Measurements from ENCODE around the gene AP1AR. TPM values are rescaled to one million over a fixed set of nuclear protein-coding genes. Genes with fewer than 3 reads are reported as not detected.

The AP1AR gene
- total RNA-seq, 2 experiments from 2014 or later: 3.7 to 4.8 TPM

GRCh38 chr4:112277705-112278448 is 46.3 kb downstream of the AP1AR start:
- intact Hi-C loops (cut with DNase I, micrococcal nuclease): no loop called here
- H3K9me3 Mint-ChIP-seq: peaks cover 2% of the 10 kb centered on the region
- no peak overlapping the region for H3K4me3 Mint-ChIP-seq
- Histone ChIP-seq H3K4me3 (ENCODE audit: low read length) (no peak overlapping the region), H3K36me3 (ENCODE audit: insufficient read depth, low read length) (peaks cover 35% of the 10 kb centered on the region), H3K4me1 (ENCODE audit: insufficient read depth, low read length) (peaks cover 15% of the 10 kb centered on the region), H3K9me3 (ENCODE audit: control insufficient read depth in 1 of 2, insufficient read depth in 1 of 2, low read length in 2 of 2) (no peaks in the 10 kb centered on the region), H3K27me3 (ENCODE audit: control insufficient read depth in 1 of 2, insufficient read depth in 2 of 2, low read length in 2 of 2) (no peaks in the 10 kb centered on the region), H3K27ac (ENCODE audit: low read depth in 1 of 2, low read length in 2 of 2) (no peak overlapping the region)
- ATAC-seq (ENCODE audit: poor library complexity) (no peak), DNase-seq (no peak)
- ChIA-PET POLR2A (interaction anchor here (0.6 to 1.1 kb wide), 3 partner anchors 8 to 138 kb away, joined by 3 to 4 read pairs (median 3); partner anchors contain the start of gene TIFA), CTCF (no interaction called here)
- TF ChIP-seq, protein P1, sequence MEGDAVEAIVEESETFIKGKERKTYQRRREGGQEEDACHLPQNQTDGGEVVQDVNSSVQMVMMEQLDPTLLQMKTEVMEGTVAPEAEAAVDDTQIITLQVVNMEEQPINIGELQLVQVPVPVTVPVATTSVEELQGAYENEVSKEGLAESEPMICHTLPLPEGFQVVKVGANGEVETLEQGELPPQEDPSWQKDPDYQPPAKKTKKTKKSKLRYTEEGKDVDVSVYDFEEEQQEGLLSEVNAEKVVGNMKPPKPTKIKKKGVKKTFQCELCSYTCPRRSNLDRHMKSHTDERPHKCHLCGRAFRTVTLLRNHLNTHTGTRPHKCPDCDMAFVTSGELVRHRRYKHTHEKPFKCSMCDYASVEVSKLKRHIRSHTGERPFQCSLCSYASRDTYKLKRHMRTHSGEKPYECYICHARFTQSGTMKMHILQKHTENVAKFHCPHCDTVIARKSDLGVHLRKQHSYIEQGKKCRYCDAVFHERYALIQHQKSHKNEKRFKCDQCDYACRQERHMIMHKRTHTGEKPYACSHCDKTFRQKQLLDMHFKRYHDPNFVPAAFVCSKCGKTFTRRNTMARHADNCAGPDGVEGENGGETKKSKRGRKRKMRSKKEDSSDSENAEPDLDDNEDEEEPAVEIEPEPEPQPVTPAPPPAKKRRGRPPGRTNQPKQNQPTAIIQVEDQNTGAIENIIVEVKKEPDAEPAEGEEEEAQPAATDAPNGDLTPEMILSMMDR (IDR thresholded peaks at IDR 0.05): no peak
- H3K27ac Mint-ChIP-seq: peak overlapping the region; percentile 87
- H3K36me3 Mint-ChIP-seq (ENCODE audit: low read depth): peaks cover 43% of the 10 kb centered on the region
- H3K4me1 Mint-ChIP-seq (ENCODE audit: low read depth): peaks cover 64% of the 10 kb centered on the region
- H3K27me3 Mint-ChIP-seq: no peaks in the 10 kb centered on the region

DNA sequence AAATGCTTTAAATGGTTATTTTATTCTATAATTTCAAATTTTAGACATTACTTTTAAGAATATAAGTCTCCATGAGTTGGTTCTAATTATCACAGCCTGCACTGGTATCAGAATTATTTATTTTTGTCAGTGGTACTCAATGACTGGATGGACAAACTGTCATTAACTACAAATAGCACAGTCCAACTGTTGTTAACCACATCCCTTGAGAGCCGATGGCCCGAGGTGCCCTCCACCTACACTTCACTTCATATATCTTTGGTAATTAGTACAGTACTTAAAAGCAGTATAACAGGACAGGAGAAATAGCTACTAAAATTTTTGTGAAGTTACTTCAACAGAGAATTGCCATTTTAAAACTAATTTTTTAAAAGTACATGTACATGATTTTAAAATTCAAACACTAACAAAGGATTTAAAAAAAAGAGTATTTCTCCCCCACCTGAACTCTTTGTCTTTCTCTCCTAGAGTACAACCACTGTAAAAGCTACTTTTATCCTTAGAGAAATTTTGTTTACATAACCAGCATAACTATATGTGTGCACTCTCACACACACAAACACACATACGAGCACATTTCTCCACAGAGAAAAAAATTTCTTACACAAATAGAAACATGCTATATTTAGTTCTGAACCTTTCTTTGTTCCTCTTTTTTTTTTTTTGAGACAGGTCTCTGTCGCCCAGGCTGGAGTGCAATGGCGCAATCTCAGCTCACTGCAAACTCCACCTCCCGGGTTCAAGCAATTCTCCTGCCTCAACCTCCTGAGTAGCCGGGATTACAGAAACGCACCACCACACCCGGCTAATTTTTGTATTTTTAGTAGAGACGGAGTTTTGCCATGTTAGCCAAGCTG is 47.7 kb downstream of the AP1AR start:
- peak overlapping the region in 1 of 2 donors; percentile 0 for H3K27ac ChIP-seq (ENCODE audit: low read depth in 1 of 2, low read length in 2 of 2)
- intact Hi-C loops (cut with DNase I, micrococcal nuclease): no loop called here
- H3K9me3 ChIP-seq (ENCODE audit: control insufficient read depth in 1 of 2, insufficient read depth in 1 of 2, low read length in 2 of 2): no peaks in the 10 kb centered on the region
- peaks cover 23% of the 10 kb centered on the region for H3K4me1 ChIP-seq (ENCODE audit: insufficient read depth, low read length)
- H3K36me3 ChIP-seq (ENCODE audit: insufficient read depth, low read length): peaks cover 35% of the 10 kb centered on the region
- DNase-seq (no peak), ATAC-seq (ENCODE audit: poor library complexity) (no peak)
- Mint-ChIP-seq H3K36me3 (ENCODE audit: low read depth) (peaks cover 40% of the 10 kb centered on the region), H3K4me1 (ENCODE audit: low read depth) (peaks cover 71% of the 10 kb centered on the region), H3K27ac (peak overlapping the region; percentile 87), H3K4me3 (peak overlapping the region; percentile 58), H3K9me3 (peaks cover 2% of the 10 kb centered on the region), H3K27me3 (no peaks in the 10 kb centered on the region)
- CTCF ChIA-PET: interaction anchor here (0.7 to 1.7 kb wide), 2 partner anchors 10 to 22 kb away, joined by 3 read pairs; no protein-coding TSS in a partner anchor
- H3K27me3 ChIP-seq (ENCODE audit: control insufficient read depth in 1 of 2, insufficient read depth in 2 of 2, low read length in 2 of 2): no peaks in the 10 kb centered on the region
- TF ChIP-seq, protein P1 (IDR thresholded peaks at IDR 0.05): no peak
- POLR2A ChIA-PET: interaction anchor here (2.3 kb wide), 1 partner anchor 9 kb away, joined by 5 read pairs; no protein-coding TSS in a partner anchor
- H3K4me3 ChIP-seq (ENCODE audit: low read length): no peak overlapping the region

GRCh38 chr4:112279882-112280315 is 48.3 kb downstream of the AP1AR start:
- no peaks in the 10 kb centered on the region for H3K27me3 Mint-ChIP-seq
- ATAC-seq (ENCODE audit: poor library complexity) (no peak), DNase-seq (no peak)
- TF ChIP-seq, protein P1 (IDR thresholded peaks at IDR 0.05): no peak
- peak overlapping the region; percentile 87 for H3K27ac Mint-ChIP-seq
- no peak overlapping the region for H3K27ac ChIP-seq (ENCODE audit: low read depth in 1 of 2, low read length in 2 of 2)
- peaks cover 76% of the 10 kb centered on the region for H3K4me1 Mint-ChIP-seq (ENCODE audit: low read depth)
- intact Hi-C loops (cut with DNase I, micrococcal nuclease): loop anchor here in 1 of 2 experiments (5.0 to 10.0 kb wide), 4 partner anchors 43 to 1485 kb away; partner anchors contain the start of genes CAMK2D, LARP7 and ZGRF1
- CTCF ChIA-PET: interaction anchor here (0.6 to 1.7 kb wide), 3 partner anchors 9 to 681 kb away, joined by 3 to 4 read pairs (median 3); no protein-coding TSS in a partner anchor
- H3K4me1 ChIP-seq (ENCODE audit: insufficient read depth, low read length): peaks cover 23% of the 10 kb centered on the region
- H3K27me3 ChIP-seq (ENCODE audit: control insufficient read depth in 1 of 2, insufficient read depth in 2 of 2, low read length in 2 of 2): no peaks in the 10 kb centered on the region
- peaks cover 2% of the 10 kb centered on the region for H3K9me3 Mint-ChIP-seq
- H3K9me3 ChIP-seq (ENCODE audit: control insufficient read depth in 1 of 2, insufficient read depth in 1 of 2, low read length in 2 of 2): no peaks in the 10 kb centered on the region
- POLR2A ChIA-PET: interaction anchor here (0.6 to 2.3 kb wide), 2 partner anchors 8 to 247 kb away, joined by 3 to 5 read pairs; no protein-coding TSS in a partner anchor
- no peak overlapping the region for H3K4me3 Mint-ChIP-seq
- H3K4me3 ChIP-seq (ENCODE audit: low read length): no peak overlapping the region
- H3K36me3 Mint-ChIP-seq (ENCODE audit: low read depth): peaks cover 45% of the 10 kb centered on the region
- H3K36me3 ChIP-seq (ENCODE audit: insufficient read depth, low read length): peaks cover 35% of the 10 kb centered on the region

Measured in CD4-positive, alpha-beta T cell (primary cell).